ENCODE measurements around the gene TMEM120A.

Gene TMEM120A

GRCh38 chr7:75966190-75966961, 28.0 kb downstream of the TMEM120A start:
- no peak for TF ChIP-seq CTCF (IDR thresholded peaks at IDR 0.05; ENCODE audit: low read depth, low read length)
- no peak for DNase-seq (ENCODE audit: low read depth, low spot score)
- in situ Hi-C loops (cut with HindIII; ENCODE audit: low sequenced_read_pairs): no loop called here
- H3K4me3 ChIP-seq (ENCODE audit: low read depth, low read length): no peak overlapping the region

- H3K4me3 ChIP-seq (ENCODE audit: low read depth, low read length): no peak overlapping the region
- no peak for TF ChIP-seq CTCF (IDR thresholded peaks at IDR 0.05; ENCODE audit: low read depth, low read length)
- in situ Hi-C loops (cut with HindIII; ENCODE audit: low sequenced_read_pairs): no loop called here
- no peak for DNase-seq (ENCODE audit: low read depth, low spot score)
Measured at GRCh38 chr7:75965617-75966016, 28.8 kb downstream of the TMEM120A start.

GRCh38 chr7:75963381-75963995, 30.9 kb downstream of the TMEM120A start:
- no peak overlapping the region for H3K4me3 ChIP-seq (ENCODE audit: low read depth, low read length)
- no peak for DNase-seq (ENCODE audit: low read depth, low spot score)
- no peak for TF ChIP-seq CTCF (IDR thresholded peaks at IDR 0.05; ENCODE audit: low read depth, low read length)
- in situ Hi-C loops (cut with HindIII; ENCODE audit: low sequenced_read_pairs): no loop called here

GRCh38 chr7:75962607-75963380, 31.6 kb downstream of the TMEM120A start:
- TF ChIP-seq CTCF (IDR thresholded peaks at IDR 0.05; ENCODE audit: low read depth, low read length): no peak
- no peak overlapping the region for H3K4me3 ChIP-seq (ENCODE audit: low read depth, low read length)
- peak; percentile 78 for DNase-seq (ENCODE audit: low read depth, low spot score)
- in situ Hi-C loops (cut with HindIII; ENCODE audit: low sequenced_read_pairs): no loop called here

- DNase-seq (ENCODE audit: low read depth, low spot score): no peak
- H3K4me3 ChIP-seq (ENCODE audit: low read depth, low read length): no peak overlapping the region
- in situ Hi-C loops (cut with HindIII; ENCODE audit: low sequenced_read_pairs): no loop called here
- peak; percentile 22 for TF ChIP-seq CTCF (IDR thresholded peaks at IDR 0.05; ENCODE audit: low read depth, low read length)
Measured at GRCh38 chr7:75961218-75961617, 33.2 kb downstream of the TMEM120A start.

GRCh38 chr7:75960372-75960771, 34.0 kb downstream of the TMEM120A start:
- DNase-seq (ENCODE audit: low read depth, low spot score): no peak
- TF ChIP-seq CTCF (IDR thresholded peaks at IDR 0.05; ENCODE audit: low read depth, low read length): no peak
- in situ Hi-C loops (cut with HindIII; ENCODE audit: low sequenced_read_pairs): no loop called here
- no peak overlapping the region for H3K4me3 ChIP-seq (ENCODE audit: low read depth, low read length)

All from astrocyte of the spinal cord (primary cell).